Activated B cell treated with CpG ODN at 0.5 μM for 24 hours (primary cell): ENCODE data around the gene HNRNPL. TPM values are rescaled to one million over a fixed set of nuclear protein-coding genes. Genes with fewer than 3 reads are reported as not detected.
"Not testable (repeated sequence)": the region's sequence is repeated elsewhere in the genome, so short reads cannot be mapped to it uniquely, and the experiment has no call there.

Experiments
- ATAC-seq: fragments of 200-7000 bp; cut with Tn5 transposase; one replicate; pipeline ENCODE4 v1.10.0; 2021; ENCODE audit warnings: low read depth, mild to moderate bottlenecking, moderate library complexity
- CTCF ChIA-PET: fragments of 350-600 bp; sonication (Branson Sonifier 250); formaldehyde crosslinking; loops from one replicate; lab custom pipeline; 2021; ENCODE audit warnings: antibody characterized with exemption; lab: Charles Lee
- POLR2A ChIA-PET: fragments of 350-600 bp; sonication (Branson Sonifier 250); formaldehyde crosslinking; loops from one replicate; lab custom pipeline; 2021; ENCODE audit warnings: antibody characterized with exemption; lab: Charles Lee
- DNase-seq: peaks from one replicate; pipeline ENCODE4 v3.0.0; 2022
- H3K27ac Mint-ChIP-seq: one replicate; pipeline ENCODE4 v1.8.0; 2020; ENCODE audit warnings: mixed read lengths
- H3K27me3 Mint-ChIP-seq: one replicate; pipeline ENCODE4 v1.8.0; 2021; ENCODE audit warnings: mixed read lengths
- H3K36me3 Mint-ChIP-seq: one replicate; pipeline ENCODE4 v1.8.0; 2021; ENCODE audit warnings: low read depth, mixed read lengths
- H3K4me1 Mint-ChIP-seq: one replicate; pipeline ENCODE4 v1.8.0; 2021; ENCODE audit warnings: mixed read lengths
- H3K4me3 Mint-ChIP-seq: one replicate; pipeline ENCODE4 v1.8.0; 2020; ENCODE audit warnings: mild to moderate bottlenecking, mixed read lengths
- H3K9me3 Mint-ChIP-seq: one replicate; pipeline ENCODE4 v1.8.0; 2020; ENCODE audit warnings: mixed read lengths
- CTCF ChIP-seq: fragments of 200-600 bp; IDR thresholded peaks from one replicate; pipeline ENCODE4 v1.8.0; 2022; ENCODE audit warnings: antibody characterized with exemption, mild to moderate bottlenecking
- intact Hi-C: fragments of 100-400 bp; cut with micrococcal nuclease; formaldehyde crosslinking; loops from one replicate; pipeline ENCODE4 v1.15.1; 2024
- total RNA-seq: library from RNA; stranded (reverse); gene quantifications from 2 replicates; pipeline ENCODE4 v1.2.3, GENCODE V29; 2022

HNRNPL gene
- total RNA-seq, 1 donor from 2014 or later: 546 TPM

- TF ChIP-seq CTCF: no peak
- Mint-ChIP-seq H3K4me1 (peaks cover 72% of the 10 kb centered on the region), H3K27ac (peak overlapping the region; percentile 98), H3K9me3 (no peaks in the 10 kb centered on the region), H3K36me3 (peaks cover 24% of the 10 kb centered on the region), H3K4me3 (no peak overlapping the region), H3K27me3 (no peaks in the 10 kb centered on the region)
- intact Hi-C loops: loop anchor here (5.0 to 10.0 kb wide), 2 partner anchors 130 to 312 kb away; no protein-coding TSS in a partner anchor
- DNase-seq (no peak), ATAC-seq (no peak)
- POLR2A ChIA-PET: interaction anchor here (0.6 to 9.3 kb wide), 6 partner anchors 8 to 56 kb away, joined by 4 to 463 read pairs (median 7); partner anchors contain the start of genes ECH1, HNRNPL and RINL
- CTCF ChIA-PET: interaction anchor here (1.0 kb wide), 1 partner anchor 132 kb away, joined by 3 read pairs; no protein-coding TSS in a partner anchor
These were observed 17.5 kb upstream of the HNRNPL start for GRCh38 chr19:38867171-38867780.

GRCh38 chr19:38862321-38863059 is 12.7 kb upstream of the HNRNPL start:
- TF ChIP-seq CTCF: no peak
- no peak for ATAC-seq
- H3K9me3 Mint-ChIP-seq: no peaks in the 10 kb centered on the region
- intact Hi-C loops: loop anchor here (10.0 kb wide), 1 partner anchor 308 kb away; no protein-coding TSS in a partner anchor
- POLR2A ChIA-PET: interaction anchor here (0.9 to 9.3 kb wide), 6 partner anchors 12 to 68 kb away, joined by 3 to 463 read pairs (median 9); partner anchors contain the start of genes ECH1, HNRNPL, MRPS12 and NFKBIB
- H3K4me3 Mint-ChIP-seq: peak overlapping the region; percentile 38
- peaks cover 7% of the 10 kb centered on the region for H3K36me3 Mint-ChIP-seq
- peak overlapping the region; percentile 75 for H3K27ac Mint-ChIP-seq
- CTCF ChIA-PET: interaction anchor here (0.7 kb wide), 1 partner anchor 8 kb away, joined by 3 read pairs; no protein-coding TSS in a partner anchor
- H3K4me1 Mint-ChIP-seq: peaks cover 79% of the 10 kb centered on the region
- H3K27me3 Mint-ChIP-seq: no peaks in the 10 kb centered on the region
- no peak for DNase-seq

GRCh38 chr19:38861368-38861767 is 11.6 kb upstream of the HNRNPL start:
- H3K4me1 Mint-ChIP-seq: peaks cover 82% of the 10 kb centered on the region
- peak overlapping the region; percentile 41 for H3K27ac Mint-ChIP-seq
- no peak overlapping the region for H3K4me3 Mint-ChIP-seq
- intact Hi-C loops: loop anchor here (10.0 kb wide), 1 partner anchor 307 kb away; no protein-coding TSS in a partner anchor
- ATAC-seq: no peak
- TF ChIP-seq CTCF: no peak
- H3K9me3 Mint-ChIP-seq: no peaks in the 10 kb centered on the region
- H3K36me3 Mint-ChIP-seq: peaks cover 4% of the 10 kb centered on the region
- ChIA-PET POLR2A (interaction anchor here (0.7 to 9.3 kb wide), 10 partner anchors 9 to 1266 kb away, joined by 3 to 463 read pairs (median 5); partner anchors contain the start of genes ECH1, EIF3K, FAM98C and HNRNPL), CTCF (interaction anchor here (1.3 kb wide), 1 partner anchor 8 kb away, joined by 16 read pairs; no protein-coding TSS in a partner anchor)
- DNase-seq: no peak
- no peaks in the 10 kb centered on the region for H3K27me3 Mint-ChIP-seq

GRCh38 chr19:38859631-38860204 is 9.9 kb upstream of the HNRNPL start:
- ChIA-PET POLR2A (interaction anchor here (1.4 to 9.3 kb wide), 3 partner anchors 10 to 28 kb away, joined by 9 to 463 read pairs (median 69); partner anchors contain the start of genes ECH1, HNRNPL and RINL), CTCF (interaction anchor here (0.9 to 1.6 kb wide), 3 partner anchors 9 to 71 kb away, joined by 3 read pairs; partner anchors contain the start of genes MRPS12 and SARS2)
- H3K4me3 Mint-ChIP-seq: peak overlapping the region; percentile 2

GRCh38 chr19:38856813-38857212 is 7.0 kb upstream of the HNRNPL start:
- Mint-ChIP-seq H3K4me1 (peaks cover 60% of the 10 kb centered on the region), H3K27ac (peak overlapping the region; percentile 88), H3K36me3 (peaks cover 3% of the 10 kb centered on the region), H3K9me3 (no peaks in the 10 kb centered on the region), H3K4me3 (peak overlapping the region; percentile 78), H3K27me3 (no peaks in the 10 kb centered on the region)
- DNase-seq (no peak), ATAC-seq (no peak)
- ChIA-PET POLR2A (interaction anchor here (0.6 to 3.0 kb wide), 11 partner anchors 8 to 1920 kb away, joined by 3 to 27 read pairs (median 5); partner anchors contain the start of genes ACTN4, ECH1, EID2B and HNRNPL), CTCF (interaction anchor here (1.2 to 2.7 kb wide), 2 partner anchors 13 to 31 kb away, joined by 3 to 11 read pairs; no protein-coding TSS in a partner anchor)
- intact Hi-C loops: no loop called here
- no peak for TF ChIP-seq CTCF

More at GRCh38 chr19:38859631-38860204, 9.9 kb upstream of the HNRNPL start:
- DNase-seq, H3K27me3 Mint-ChIP-seq, ATAC-seq, H3K9me3 Mint-ChIP-seq, H3K36me3 Mint-ChIP-seq: not testable (repeated sequence)
- intact Hi-C loops: loop anchor here (10.0 kb wide), 1 partner anchor 305 kb away; no protein-coding TSS in a partner anchor
- Mint-ChIP-seq H3K27ac (peak overlapping the region; percentile 32), H3K4me1 (peaks cover 71% of the 10 kb centered on the region)

GRCh38 chr19:38855751-38856150 is 6.0 kb upstream of the HNRNPL start:
- peaks cover 63% of the 10 kb centered on the region for H3K4me1 Mint-ChIP-seq
- CTCF ChIA-PET, H3K27me3 Mint-ChIP-seq, H3K36me3 Mint-ChIP-seq, ATAC-seq, intact Hi-C loops, H3K9me3 Mint-ChIP-seq, POLR2A ChIA-PET, H3K4me3 Mint-ChIP-seq, DNase-seq, H3K27ac Mint-ChIP-seq: not testable (repeated sequence)

GRCh38 chr19:38854961-38855360 is 5.2 kb upstream of the HNRNPL start:
- H3K9me3 Mint-ChIP-seq, H3K4me3 Mint-ChIP-seq, ATAC-seq, H3K27ac Mint-ChIP-seq, CTCF ChIA-PET, H3K36me3 Mint-ChIP-seq, H3K27me3 Mint-ChIP-seq, DNase-seq: not testable (repeated sequence)
- POLR2A ChIA-PET: interaction anchor here (9.5 kb wide), 1 partner anchor 9 kb away, joined by 463 read pairs; no protein-coding TSS in a partner anchor
- H3K4me1 Mint-ChIP-seq: peaks cover 63% of the 10 kb centered on the region
- intact Hi-C loops: loop anchor here (5.0 kb wide), 2 partner anchors 552 to 977 kb away; partner anchors contain the start of genes DYRK1B and ZFP36
